HG03095 (cell line): ENCODE results near the gene OS9.
A peak's percentile ranks its signal among the peaks of the same experiment; 100 is the strongest.

ENCODE experiments used
- ATAC-seq: cut with Tn5 transposase; IDR thresholded peaks from one replicate; pipeline ENCODE4 v1.9.1; 2021; ENCODE audit warnings: moderate library complexity; ENCODE audit not compliant: unreplicated experiment

Gene OS9

DNA sequence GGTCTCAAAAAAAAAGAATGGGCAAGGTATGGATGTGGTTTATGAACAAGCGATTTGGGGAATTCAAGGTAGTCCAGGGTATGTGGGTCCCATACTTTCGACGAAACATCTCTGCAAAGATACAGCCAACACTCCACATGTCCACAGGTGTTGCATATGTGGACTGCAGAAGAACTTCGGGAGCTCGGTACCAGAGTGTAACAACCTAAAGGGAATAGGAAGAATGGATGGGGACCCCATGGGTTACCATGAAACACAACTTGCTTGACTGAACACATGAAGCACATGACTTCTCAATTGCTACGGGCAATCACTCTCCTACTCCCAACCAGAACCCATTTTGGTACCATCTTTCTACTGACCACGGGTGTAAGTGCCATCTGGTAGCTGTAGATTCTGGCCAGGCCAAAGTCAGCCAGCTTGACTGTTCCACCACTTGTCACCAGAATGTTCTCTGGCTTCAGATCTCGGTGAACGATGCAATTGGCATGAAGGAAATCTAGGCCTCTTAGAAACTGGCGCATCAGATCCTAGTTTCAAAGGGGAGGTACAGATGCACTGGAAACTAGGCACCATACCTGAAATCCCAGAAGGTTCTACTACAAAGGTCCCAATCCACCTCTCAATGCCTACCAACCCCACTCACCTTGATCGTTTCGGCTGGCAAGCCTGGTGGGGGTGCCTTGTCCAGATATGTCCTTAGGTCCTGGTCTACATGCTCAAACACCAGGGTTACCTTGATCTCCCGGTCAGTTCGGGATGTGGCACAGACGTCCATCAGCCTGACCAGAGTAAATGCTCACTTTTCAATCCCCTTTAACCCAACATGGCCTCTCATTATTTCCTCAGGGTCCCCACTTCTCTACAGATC is 56.9 kb downstream of the OS9 start:
- no peak for ATAC-seq

GRCh38 chr12:57751432-57751787 is 57.5 kb downstream of the OS9 start:
- no peak for ATAC-seq

GRCh38 chr12:57751788-57752667 is 58.1 kb downstream of the OS9 start, which contains the start of gene CDK4:
Gene CDK4, minus strand, starts transcription at chr12:57752310. Its CDS starts 593 bp downstream, at chr12:57751717.
- peak; percentile 64 for ATAC-seq

- no peak for ATAC-seq
Observed at GRCh38 chr12:57752668-57753000, 58.7 kb downstream of the OS9 start.

GRCh38 chr12:57753756-57754337 is 59.9 kb downstream of the OS9 start:
- ATAC-seq, result no peak

GRCh38 chr12:57754411-57755193 is 60.7 kb downstream of the OS9 start, which contains the start of gene MARCHF9:
Gene MARCHF9, plus strand, starts transcription at chr12:57755103. Its CDS starts 426 bp downstream, at chr12:57755529.
- peak; percentile 39 for ATAC-seq

- no peak for ATAC-seq
Observed at GRCh38 chr12:57755194-57755453, 61.2 kb downstream of the OS9 start.

GRCh38 chr12:57755454-57756372 is 61.8 kb downstream of the OS9 start:
- no peak for ATAC-seq

DNA sequence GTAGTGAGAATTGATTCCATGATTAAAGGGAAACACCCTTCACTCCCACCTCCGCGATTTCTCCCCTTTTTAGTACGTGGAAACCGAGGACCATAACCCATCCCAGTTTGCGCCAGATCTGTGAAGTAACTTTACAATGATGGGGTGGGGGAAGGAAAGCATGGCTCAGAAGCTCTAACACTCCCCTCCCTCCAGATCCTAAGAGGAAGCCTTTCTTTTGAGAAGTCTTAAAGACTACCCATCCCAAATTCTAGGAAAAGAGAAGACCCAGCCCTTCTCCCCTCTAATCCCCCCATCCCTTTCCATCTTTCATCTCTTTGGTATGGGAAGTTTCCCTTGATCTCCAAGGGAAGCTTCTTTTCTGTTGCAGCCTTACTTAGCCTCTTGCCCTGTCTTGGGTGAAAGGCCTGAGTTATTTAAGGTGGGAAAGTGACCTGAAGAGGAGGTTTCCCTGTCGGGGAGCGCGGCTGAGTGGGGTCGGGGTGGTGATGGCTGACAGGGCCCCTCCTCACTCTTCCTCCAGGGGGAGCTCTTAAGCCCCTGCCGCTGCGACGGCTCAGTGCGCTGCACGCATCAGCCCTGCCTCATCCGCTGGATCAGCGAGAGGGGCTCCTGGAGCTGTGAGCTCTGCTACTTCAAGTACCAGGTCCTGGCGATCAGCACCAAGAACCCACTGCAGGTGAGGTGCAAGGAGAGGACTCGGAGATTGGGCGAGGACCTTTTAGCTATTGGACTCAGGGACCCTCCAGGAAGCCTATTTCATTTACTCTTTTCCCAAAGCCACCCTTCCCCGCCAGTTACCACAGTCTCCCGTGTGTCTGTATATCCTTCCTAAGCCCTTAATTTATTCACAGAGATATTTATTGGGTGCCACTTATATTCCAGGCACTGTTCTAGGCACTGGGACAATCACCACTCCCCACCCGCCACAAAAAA is 62.7 kb downstream of the OS9 start:
- ATAC-seq, result no peak

- ATAC-seq, result no peak
Observed at GRCh38 chr12:57757771-57758170, 63.8 kb downstream of the OS9 start.

- no peak for ATAC-seq
Observed at GRCh38 chr12:57758552-57759359, 64.8 kb downstream of the OS9 start.

DNA sequence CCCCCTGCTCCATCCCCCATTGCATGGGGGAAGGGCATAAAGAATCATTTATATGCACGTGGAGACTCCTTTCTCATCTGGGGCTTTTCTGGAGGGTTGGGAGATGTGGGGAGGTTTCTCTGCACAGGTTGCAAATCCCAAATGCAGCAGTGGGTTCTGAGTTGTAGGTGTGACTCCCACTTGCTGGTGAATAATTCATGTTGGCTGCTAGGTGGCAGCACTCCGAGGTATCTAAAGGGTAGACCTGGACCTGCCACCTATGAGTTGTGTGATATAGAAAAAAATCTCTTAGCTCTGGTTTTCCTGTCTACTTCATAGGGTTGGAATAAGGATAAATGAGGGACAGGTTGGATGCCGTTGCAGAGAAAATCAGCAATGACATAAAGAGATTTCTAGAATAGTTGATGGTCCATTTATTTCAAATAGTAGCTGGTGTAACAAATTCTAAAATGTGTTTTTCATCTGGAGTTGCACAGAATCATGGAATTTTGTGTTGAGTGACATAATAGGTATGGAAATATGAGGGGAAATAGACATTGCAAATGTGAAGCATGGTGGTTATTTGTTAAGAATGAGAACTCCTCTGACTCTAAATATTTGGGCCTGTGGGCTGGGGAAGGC is 65.5 kb downstream of the OS9 start:
- ATAC-seq, result no peak

- ATAC-seq, result no peak
Observed at GRCh38 chr12:57760347-57760982, 66.5 kb downstream of the OS9 start.

GRCh38 chr12:57761391-57761998 is 67.6 kb downstream of the OS9 start:
- no peak for ATAC-seq

DNA sequence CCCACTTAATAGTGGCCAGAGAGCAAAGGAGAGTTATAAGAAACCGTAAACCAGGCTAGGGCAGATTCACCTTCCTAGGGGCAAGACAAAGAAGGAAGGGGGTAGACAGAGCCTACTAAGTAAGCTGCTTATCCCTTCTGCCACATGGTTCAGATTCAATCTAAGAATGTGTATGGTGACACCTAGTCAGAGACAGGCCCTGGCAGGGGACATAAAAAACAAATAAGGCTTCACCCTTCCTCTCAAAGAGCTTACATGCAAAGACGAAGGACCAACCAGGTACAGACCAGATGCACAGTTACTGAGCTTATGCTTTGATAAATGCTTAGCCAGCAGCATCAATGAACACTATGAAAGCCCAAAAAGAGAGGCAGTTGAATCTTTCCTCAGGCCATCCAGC is 68.5 kb downstream of the OS9 start:
- no peak for ATAC-seq

DNA sequence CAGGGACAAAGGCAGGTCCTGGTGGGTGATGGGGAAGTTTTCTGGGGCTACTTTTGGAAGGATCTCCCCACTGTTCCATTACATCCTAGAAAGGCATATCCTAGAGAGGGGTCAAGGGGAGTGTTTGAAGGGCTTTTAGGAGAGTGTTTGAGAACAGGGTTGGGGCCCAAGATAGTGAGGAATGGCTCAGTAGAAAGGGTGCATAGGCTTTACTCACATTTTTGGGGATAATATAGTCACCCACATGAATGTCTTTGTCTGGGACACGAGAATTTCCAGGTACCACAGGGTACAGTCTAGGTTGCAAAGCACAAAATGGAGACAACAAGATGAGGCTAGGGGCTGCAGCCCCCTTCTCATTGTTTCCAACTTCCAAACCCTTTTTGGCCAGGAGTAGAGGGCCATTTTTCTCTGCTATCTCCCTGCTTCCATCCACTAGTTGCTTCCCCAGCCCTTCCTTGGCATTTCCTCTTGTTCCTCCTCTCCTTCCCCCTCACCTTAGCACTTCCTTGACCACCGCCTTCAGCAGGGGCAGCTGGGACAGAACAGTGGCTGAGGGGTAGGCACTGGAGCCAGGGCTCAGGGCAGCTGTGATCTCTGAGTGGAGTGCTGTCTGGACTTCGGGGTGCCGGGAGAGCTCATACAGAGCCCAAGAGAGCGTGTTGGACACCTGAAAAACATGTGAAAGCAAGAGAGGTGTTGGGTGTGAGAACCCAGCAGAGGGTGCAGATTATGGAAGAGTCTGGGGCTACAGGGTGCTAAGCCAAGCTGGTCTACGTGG is 70.1 kb downstream of the OS9 start:
- ATAC-seq, result no peak
